SK-N-SH treated with all-trans-retinoic acid at 6 μM for 48 hours (cell line): ENCODE results near the gene ROBO2.

Experiments used
- ATAC-seq: fragments of 200-7000 bp; cut with Tn5 transposase; 3 replicates; pipeline ENCODE4 v1.9.1; 2020; ENCODE audit warnings: mild to moderate bottlenecking, moderate library complexity
- ARNTL ChIP-seq: fragments of 450-650 bp; formaldehyde crosslinking; IDR thresholded peaks from 2 replicates; pipeline ENCODE4 v1.5.0; 2020; ENCODE audit warnings: low read depth, mild to moderate bottlenecking, moderate library complexity, borderline replicate concordance
- BACH2 ChIP-seq: fragments of 250-450 bp; sonication (Bioruptor Pico); IDR thresholded peaks from 2 replicates; pipeline ENCODE4 v1.9.0; 2021; ENCODE audit warnings: mild to moderate bottlenecking, borderline replicate concordance
- CREB5 ChIP-seq: fragments of 250-450 bp; sonication (Bioruptor Pico); IDR thresholded peaks from 2 replicates; pipeline ENCODE4 v1.5.1; 2020; ENCODE audit warnings: low read depth, mild to moderate bottlenecking, moderate library complexity
- CSDC2 ChIP-seq: fragments of 250-450 bp; sonication (Bioruptor Pico); IDR thresholded peaks from 2 replicates; pipeline ENCODE4 v1.5.0; 2020; ENCODE audit warnings: mild to moderate bottlenecking, moderate library complexity
- ESRRG ChIP-seq: fragments of 250-450 bp; sonication (Bioruptor Pico); IDR thresholded peaks from 2 replicates; pipeline ENCODE4 v1.6.1; 2021; ENCODE audit warnings: mild to moderate bottlenecking
- GLIS3 ChIP-seq: fragments of 250-450 bp; sonication (Bioruptor Pico); IDR thresholded peaks from 2 replicates; pipeline ENCODE4 v1.5.0; 2020; ENCODE audit warnings: mild to moderate bottlenecking, moderate library complexity
- ISL1 ChIP-seq: fragments of 250-450 bp; sonication (Bioruptor Pico); IDR thresholded peaks from 2 replicates; pipeline ENCODE4 v2.1.2; 2022; ENCODE audit warnings: mild to moderate bottlenecking, moderate library complexity
- OSR1 ChIP-seq: fragments of 250-450 bp; sonication (Bioruptor Pico); IDR thresholded peaks from 2 replicates; pipeline ENCODE4 v1.8.0; 2022; ENCODE audit warnings: moderate library complexity, mild to moderate bottlenecking, inconsistent platforms
- POU6F1 ChIP-seq: fragments of 250-450 bp; sonication (Bioruptor Pico); IDR thresholded peaks from 2 replicates; pipeline ENCODE4 v1.8.0; 2021; ENCODE audit warnings: low read depth, mild to moderate bottlenecking, moderate library complexity, borderline replicate concordance
- PPARA ChIP-seq: fragments of 250-450 bp; sonication (Bioruptor Pico); IDR thresholded peaks from 2 replicates; pipeline ENCODE4 v1.5.0; 2020; ENCODE audit warnings: mild to moderate bottlenecking, borderline replicate concordance
- RARB ChIP-seq: fragments of 250-450 bp; sonication (Bioruptor Pico); IDR thresholded peaks from 2 replicates; pipeline ENCODE4 v1.8.0; 2021; ENCODE audit warnings: mild to moderate bottlenecking, moderate library complexity
- SNAI2 ChIP-seq: fragments of 250-450 bp; sonication (Bioruptor Pico); IDR thresholded peaks from 2 replicates; pipeline ENCODE4 v1.5.0; 2020; ENCODE audit warnings: mild to moderate bottlenecking, moderate library complexity
- TCF4 ChIP-seq: fragments of 250-450 bp; sonication (Bioruptor Pico); IDR thresholded peaks from 2 replicates; pipeline ENCODE4 v1.8.0; 2021; ENCODE audit warnings: mild to moderate bottlenecking, moderate library complexity, borderline replicate concordance
- TOX ChIP-seq: fragments of 250-450 bp; sonication (Bioruptor Pico); IDR thresholded peaks from 2 replicates; pipeline ENCODE4 v1.8.0; 2021; ENCODE audit warnings: mild to moderate bottlenecking, moderate library complexity, borderline replicate concordance
- ZC3H10 ChIP-seq: fragments of 250-450 bp; sonication (Bioruptor Pico); IDR thresholded peaks from 2 replicates; pipeline ENCODE4 v1.5.1; 2021; ENCODE audit warnings: mild to moderate bottlenecking, moderate library complexity
- ZFP3 ChIP-seq: fragments of 250-450 bp; sonication (Bioruptor Pico); IDR thresholded peaks from 2 replicates; pipeline ENCODE4 v1.5.0; 2020; ENCODE audit warnings: mild to moderate bottlenecking, moderate library complexity
- ZNF565 ChIP-seq: fragments of 450-650 bp; formaldehyde crosslinking; conservative IDR thresholded peaks from 2 replicates; pipeline ENCODE4 v1.5.0; 2020; ENCODE audit warnings: low read depth, mild to moderate bottlenecking, moderate library complexity
- ZNF70 ChIP-seq: fragments of 450-650 bp; formaldehyde crosslinking; IDR thresholded peaks from 2 replicates; pipeline ENCODE4 v1.5.0; 2020; ENCODE audit warnings: mild to moderate bottlenecking, moderate library complexity
- ZNF8 ChIP-seq: fragments of 450-650 bp; formaldehyde crosslinking; IDR thresholded peaks from 2 replicates; pipeline ENCODE4 v1.5.0; 2020; ENCODE audit warnings: mild to moderate bottlenecking, moderate library complexity
- TF ChIP-seq, protein P1 (sequence below): fragments of 250-450 bp; sonication (Bioruptor Pico); IDR thresholded peaks from 2 replicates; pipeline ENCODE4 v1.8.0; 2020; ENCODE audit warnings: mild to moderate bottlenecking, moderate library complexity, borderline replicate concordance
- TF ChIP-seq, protein P2 (sequence below): fragments of 250-450 bp; sonication (Bioruptor Pico); IDR thresholded peaks from 2 replicates; pipeline ENCODE4 v1.5.1; 2021; ENCODE audit warnings: mild to moderate bottlenecking, moderate library complexity
- TF ChIP-seq, protein P3 (sequence below): fragments of 250-450 bp; sonication (Bioruptor Pico); IDR thresholded peaks from 2 replicates; pipeline ENCODE4 v1.5.0; 2020; ENCODE audit warnings: mild to moderate bottlenecking, moderate library complexity

Gene ROBO2

DNA sequence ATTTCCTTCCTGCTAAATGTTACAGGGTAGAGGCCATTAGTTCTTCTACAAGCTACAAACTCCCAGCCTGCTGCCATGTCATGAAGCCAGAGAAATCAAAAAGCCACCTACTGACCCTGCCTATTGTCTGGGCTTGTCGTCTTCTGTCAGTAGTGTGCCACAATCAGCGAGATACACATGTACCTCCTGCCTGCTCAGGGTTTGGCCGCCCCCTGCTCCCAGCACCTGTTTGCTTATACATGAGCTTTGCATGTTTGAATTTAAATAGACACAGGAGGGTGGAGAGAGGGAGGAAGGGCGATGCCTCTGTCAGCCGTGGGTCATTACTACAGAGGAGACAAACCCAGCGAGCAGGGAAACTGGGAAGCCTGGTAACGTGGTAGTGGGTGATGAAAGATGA is 106.1 kb downstream of the ROBO2 start:
- ATAC-seq: no peak
- TF ChIP-seq POU6F1 (CRISPR knock-in tag) (no peak), GLIS3 (CRISPR knock-in tag) (no peak), CREB5 (CRISPR knock-in tag) (no peak), RARB (CRISPR knock-in tag) (no peak), CSDC2 (CRISPR knock-in tag) (no peak), TCF4 (CRISPR knock-in tag) (no peak), TOX (no peak), SNAI2 (CRISPR knock-in tag) (no peak), ZNF8 (CRISPR knock-in tag) (no peak), ISL1 (CRISPR knock-in tag) (no peak), ESRRG (CRISPR knock-in tag) (no peak), ZC3H10 (CRISPR knock-in tag) (no peak), ARNTL (CRISPR knock-in tag) (no peak)
- TF ChIP-seq, all 23 proteins: peak for 0

DNA sequence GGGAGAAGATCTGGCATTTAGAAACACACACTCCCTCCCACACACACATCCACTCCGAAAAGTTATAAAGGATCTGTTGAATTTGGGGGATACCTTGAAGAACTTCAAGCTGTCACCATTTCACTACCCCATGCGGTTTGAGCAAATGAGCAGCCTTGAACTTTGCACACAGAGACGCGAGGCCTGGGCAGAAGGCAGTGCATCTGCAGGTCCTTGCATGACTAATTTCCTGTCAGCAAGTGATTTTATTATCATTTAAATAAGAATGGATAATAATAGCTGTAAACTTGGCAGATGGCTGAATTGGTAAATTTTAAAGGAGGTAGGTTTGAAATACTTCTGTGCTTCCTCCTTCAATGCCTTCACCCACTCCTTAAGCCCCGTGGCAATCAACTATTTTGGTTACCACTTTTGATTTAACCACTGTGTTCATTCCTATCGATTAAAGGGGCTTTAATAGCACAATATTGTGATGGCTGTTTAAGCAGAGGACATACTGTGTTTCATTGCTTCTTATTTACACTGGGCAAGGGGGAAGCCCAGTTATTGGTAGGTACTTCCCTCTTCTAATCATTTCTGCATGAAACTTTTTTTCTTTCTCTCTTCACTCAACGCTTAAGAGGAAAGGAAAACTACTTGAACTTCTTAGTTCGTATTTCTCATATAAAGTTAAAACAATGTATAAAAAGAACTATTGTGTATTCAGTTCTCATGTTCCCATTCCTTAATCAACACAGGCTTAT is 108.1 kb downstream of the ROBO2 start:
- TF ChIP-seq ISL1 (CRISPR knock-in tag) (no peak), CREB5 (CRISPR knock-in tag) (no peak), RARB (CRISPR knock-in tag) (no peak), ZFP3 (CRISPR knock-in tag) (no peak), CSDC2 (CRISPR knock-in tag) (no peak), POU6F1 (CRISPR knock-in tag) (no peak), PPARA (CRISPR knock-in tag) (no peak), OSR1 (CRISPR knock-in tag) (no peak)
- TF ChIP-seq, protein P1, sequence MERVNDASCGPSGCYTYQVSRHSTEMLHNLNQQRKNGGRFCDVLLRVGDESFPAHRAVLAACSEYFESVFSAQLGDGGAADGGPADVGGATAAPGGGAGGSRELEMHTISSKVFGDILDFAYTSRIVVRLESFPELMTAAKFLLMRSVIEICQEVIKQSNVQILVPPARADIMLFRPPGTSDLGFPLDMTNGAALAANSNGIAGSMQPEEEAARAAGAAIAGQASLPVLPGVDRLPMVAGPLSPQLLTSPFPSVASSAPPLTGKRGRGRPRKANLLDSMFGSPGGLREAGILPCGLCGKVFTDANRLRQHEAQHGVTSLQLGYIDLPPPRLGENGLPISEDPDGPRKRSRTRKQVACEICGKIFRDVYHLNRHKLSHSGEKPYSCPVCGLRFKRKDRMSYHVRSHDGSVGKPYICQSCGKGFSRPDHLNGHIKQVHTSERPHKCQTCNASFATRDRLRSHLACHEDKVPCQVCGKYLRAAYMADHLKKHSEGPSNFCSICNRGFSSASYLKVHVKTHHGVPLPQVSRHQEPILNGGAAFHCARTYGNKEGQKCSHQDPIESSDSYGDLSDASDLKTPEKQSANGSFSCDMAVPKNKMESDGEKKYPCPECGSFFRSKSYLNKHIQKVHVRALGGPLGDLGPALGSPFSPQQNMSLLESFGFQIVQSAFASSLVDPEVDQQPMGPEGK: no peak
- TF ChIP-seq, protein P2, sequence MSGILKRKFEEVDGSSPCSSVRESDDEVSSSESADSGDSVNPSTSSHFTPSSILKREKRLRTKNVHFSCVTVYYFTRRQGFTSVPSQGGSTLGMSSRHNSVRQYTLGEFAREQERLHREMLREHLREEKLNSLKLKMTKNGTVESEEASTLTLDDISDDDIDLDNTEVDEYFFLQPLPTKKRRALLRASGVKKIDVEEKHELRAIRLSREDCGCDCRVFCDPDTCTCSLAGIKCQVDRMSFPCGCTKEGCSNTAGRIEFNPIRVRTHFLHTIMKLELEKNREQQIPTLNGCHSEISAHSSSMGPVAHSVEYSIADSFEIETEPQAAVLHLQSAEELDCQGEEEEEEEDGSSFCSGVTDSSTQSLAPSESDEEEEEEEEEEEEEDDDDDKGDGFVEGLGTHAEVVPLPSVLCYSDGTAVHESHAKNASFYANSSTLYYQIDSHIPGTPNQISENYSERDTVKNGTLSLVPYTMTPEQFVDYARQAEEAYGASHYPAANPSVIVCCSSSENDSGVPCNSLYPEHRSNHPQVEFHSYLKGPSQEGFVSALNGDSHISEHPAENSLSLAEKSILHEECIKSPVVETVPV: no peak
- TF ChIP-seq, all 23 proteins: peak for 0
- no peak for ATAC-seq

DNA sequence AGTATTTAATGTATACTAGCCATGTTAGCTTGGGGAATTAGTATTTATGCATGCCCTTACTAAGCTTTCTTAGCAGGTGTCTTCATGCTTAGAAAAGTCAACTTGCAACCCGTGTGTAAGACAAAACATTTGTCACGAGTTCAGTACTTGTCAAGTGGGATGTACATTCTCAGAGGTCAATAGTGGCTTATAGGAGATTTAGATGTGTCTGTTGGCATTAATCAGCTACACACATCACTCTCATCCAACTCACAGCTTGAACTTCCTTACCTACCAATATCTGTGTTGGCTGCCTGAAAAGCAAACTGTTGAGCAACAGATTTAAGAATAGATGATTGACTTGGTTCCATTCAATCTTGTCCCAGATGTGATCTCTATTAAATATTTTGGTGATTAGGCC is 109.5 kb downstream of the ROBO2 start:
- TF ChIP-seq BACH2 (no peak), ZNF70 (no peak), TCF4 (CRISPR knock-in tag) (no peak), RARB (CRISPR knock-in tag) (no peak), ZNF8 (CRISPR knock-in tag) (no peak), ZNF565 (CRISPR knock-in tag) (no peak), ESRRG (CRISPR knock-in tag) (no peak), PPARA (CRISPR knock-in tag) (no peak), ZFP3 (CRISPR knock-in tag) (no peak), ISL1 (CRISPR knock-in tag) (no peak)
- TF ChIP-seq, protein P1: no peak
- TF ChIP-seq, protein P3, sequence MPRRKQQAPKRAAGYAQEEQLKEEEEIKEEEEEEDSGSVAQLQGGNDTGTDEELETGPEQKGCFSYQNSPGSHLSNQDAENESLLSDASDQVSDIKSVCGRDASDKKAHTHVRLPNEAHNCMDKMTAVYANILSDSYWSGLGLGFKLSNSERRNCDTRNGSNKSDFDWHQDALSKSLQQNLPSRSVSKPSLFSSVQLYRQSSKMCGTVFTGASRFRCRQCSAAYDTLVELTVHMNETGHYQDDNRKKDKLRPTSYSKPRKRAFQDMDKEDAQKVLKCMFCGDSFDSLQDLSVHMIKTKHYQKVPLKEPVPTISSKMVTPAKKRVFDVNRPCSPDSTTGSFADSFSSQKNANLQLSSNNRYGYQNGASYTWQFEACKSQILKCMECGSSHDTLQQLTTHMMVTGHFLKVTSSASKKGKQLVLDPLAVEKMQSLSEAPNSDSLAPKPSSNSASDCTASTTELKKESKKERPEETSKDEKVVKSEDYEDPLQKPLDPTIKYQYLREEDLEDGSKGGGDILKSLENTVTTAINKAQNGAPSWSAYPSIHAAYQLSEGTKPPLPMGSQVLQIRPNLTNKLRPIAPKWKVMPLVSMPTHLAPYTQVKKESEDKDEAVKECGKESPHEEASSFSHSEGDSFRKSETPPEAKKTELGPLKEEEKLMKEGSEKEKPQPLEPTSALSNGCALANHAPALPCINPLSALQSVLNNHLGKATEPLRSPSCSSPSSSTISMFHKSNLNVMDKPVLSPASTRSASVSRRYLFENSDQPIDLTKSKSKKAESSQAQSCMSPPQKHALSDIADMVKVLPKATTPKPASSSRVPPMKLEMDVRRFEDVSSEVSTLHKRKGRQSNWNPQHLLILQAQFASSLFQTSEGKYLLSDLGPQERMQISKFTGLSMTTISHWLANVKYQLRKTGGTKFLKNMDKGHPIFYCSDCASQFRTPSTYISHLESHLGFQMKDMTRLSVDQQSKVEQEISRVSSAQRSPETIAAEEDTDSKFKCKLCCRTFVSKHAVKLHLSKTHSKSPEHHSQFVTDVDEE (CRISPR knock-in tag): no peak
- no peak for ATAC-seq
